NCI-H748 treated with DMSO at 0.1 percent for 48 hours (cell line): ENCODE data around the gene FKBP15.
"Not testable (repeated sequence)": the region's sequence is repeated elsewhere in the genome, so short reads cannot be mapped to it uniquely, and the experiment has no call there.

Experiments used
- DNase-seq: peaks from one replicate; lab custom pipeline; 2025; lab: John Stamatoyannopoulos, UW

FKBP15 gene

DNA sequence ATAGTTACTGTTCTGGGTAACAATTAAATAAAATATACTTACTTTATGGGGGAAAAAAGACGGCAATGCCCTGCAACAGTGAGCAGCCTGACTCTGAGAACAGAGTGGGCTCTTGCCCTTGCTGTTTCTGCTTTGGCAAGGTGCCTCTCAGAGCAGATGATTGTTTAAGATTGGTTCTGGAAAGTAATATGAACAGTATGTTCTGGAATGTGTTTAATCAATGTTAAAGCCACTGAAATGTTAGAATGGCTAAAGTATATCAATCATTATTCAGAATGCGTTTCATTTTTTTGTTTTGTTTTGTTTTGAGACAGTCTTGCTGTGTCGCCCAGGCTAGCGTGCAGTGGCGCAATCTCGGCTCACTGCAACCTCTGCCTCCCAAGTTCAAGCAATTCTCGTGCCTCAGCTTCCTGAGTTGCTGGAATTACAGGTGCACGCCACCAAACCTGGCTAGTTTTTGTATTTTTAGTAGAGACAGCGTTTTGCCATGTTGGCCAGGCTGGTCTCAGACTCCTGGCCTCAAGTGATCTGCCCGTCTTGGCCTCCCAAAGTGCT is 14.7 kb upstream of the FKBP15 start:
- DNase-seq = not testable (repeated sequence)

DNA sequence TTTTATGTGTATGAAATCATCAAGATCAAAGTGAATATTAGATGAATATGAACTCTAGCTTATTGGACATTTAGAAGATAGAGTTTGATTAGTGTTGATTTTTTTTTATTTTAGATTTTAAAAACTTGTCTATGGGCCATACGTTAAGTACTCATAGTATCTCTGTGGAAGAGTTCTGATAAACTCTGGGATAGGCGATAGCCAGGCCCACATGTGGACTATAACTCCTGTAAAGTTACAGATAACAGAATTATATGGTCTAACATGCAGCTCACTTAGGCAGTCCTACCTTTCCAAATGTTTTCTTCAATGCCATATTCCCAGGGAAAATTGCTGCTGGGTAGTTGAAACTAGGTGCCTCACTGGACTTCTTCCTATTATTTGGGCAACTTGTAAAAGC is 10.6 kb upstream of the FKBP15 start:
- DNase-seq = no peak

DNA sequence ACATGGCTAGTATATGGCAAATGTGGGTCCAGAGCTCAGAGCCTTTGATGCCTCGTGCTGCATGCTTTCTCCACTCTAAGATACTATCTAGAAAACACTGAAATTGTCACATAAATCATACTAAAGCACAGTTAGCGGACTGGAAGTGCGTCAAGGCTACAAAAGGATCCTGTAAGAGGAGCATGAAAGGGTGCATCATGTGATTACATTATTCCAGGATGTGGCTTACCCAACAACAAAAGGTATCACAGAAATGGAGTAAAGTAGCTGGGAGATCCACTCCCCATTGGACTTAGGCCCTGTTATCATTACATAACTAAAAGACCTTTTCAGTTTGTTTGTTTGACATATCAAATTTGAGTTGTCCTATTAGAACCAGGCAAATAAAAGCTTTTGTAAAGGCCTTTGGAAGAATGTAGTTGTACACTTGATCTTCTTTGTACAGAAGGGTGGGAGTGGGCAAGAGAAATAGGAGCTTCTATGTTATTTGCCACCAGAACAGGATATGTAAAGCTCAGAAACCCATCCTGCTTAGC is 7.1 kb upstream of the FKBP15 start:
- no peak for DNase-seq

DNA sequence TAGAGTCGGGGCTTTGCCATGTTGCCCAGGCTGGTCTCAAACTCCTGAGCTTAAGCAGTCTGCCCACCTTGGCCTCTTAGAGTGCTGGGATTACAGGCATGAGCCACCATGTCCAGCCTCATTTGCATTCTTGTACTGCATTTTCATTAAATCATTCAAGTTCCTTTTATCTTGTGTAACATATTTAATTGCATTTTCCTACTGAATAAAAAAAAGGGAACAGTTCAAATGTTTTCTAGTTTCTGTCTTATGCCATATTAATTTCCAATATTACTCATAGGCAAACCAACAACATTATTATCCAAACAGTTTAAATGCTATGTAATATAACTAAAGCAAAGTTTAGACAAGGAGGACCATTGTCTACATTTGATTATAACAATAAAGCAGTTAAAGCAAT is 6.4 kb upstream of the FKBP15 start:
- no peak for DNase-seq

DNA sequence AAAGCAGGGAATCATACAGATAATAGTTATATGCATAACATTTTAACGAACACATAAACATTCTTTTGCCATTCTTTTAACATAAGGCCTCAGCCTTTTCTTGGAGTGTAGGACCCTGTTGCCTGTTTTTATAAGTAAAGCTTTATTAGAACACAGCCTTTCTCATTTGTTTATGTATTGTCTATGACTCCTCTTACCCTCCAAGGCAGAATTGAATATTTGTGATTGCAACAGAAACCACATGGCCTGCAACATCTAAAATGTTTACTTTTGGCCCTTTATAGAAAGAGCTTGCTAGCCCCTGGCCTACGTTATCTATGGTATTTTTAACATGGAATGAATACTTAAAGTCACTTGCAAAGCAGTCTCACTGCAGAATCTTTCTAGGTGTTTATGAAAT is 2.9 kb upstream of the FKBP15 start:
- DNase-seq = no peak

DNA sequence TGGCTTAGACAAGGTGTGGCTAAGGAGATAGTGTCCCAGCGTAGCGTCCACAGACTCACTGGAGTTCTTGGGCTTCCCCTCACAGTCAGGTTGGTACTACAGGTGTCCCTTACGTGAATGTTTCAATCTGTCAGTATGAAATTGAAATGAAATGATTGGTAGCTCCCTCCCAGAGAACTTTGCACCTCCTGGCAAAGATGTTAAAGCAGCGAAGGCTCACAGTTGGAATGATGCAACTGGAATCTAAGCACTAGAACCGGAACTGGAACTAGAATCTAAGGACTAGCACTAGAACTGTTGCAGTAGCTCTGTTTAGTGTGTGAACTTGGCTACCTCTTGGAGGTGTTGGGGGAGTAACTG is 1.4 kb upstream of the FKBP15 start:
- no peak for DNase-seq

DNA sequence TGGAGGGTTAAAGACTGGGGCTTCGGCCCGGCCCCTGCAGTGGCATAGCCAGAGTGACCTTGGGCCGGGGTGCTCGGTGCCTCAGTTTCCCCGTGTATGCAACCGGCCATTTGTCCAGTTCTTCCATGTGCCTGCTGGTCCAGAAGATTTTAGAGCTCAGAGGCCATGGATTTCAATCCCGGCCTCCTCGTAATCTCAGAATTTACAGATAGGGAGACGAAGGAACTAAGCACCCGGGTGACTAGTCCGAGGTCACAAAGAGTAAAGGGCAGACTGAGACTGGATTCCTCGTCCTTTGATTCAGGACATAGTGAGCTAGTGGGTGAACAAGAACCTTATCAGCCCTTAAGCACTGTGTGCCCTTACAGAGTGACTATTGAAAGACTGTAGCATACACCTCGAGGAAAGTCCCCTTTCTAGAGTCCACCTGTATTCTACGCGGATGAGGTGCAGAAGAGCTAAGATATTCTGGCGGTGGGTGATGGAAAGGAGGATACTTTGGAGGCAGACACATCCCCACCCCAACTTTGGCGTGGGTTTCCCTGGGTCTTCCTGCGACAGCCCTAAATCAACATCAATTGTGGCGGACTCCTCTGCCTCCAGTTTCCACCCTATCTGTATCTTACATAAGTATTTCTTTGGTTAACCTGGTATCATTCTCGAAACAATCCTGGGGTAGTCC is 864 bp upstream of the FKBP15 start:
- peak; percentile 33 for DNase-seq

DNA sequence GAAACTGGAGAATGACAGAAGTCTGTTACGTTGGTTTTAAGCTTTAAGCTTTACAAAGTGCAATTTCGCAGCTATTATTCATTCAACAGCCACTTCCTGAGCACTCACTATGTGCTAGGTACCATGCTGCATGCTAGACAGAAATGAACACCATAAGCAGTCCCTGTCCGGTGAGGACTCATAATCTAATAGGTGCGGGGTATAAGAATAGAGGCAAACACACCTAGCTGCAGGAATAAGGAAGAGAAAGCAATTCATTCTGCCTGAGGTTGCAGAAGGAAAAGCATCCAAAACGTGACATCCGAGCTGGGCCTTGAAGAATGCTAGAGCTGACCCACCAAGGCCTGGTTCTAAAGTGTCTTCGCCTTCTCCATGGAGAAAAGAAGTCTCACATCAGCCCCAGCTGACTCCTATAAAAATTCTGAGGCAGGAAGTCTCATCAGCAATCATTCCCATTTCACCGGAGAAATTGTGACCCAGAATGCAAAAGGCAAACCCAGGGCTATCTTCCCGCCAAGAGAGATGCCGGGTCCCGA is 542 bp downstream of the FKBP15 start:
- no peak for DNase-seq

DNA sequence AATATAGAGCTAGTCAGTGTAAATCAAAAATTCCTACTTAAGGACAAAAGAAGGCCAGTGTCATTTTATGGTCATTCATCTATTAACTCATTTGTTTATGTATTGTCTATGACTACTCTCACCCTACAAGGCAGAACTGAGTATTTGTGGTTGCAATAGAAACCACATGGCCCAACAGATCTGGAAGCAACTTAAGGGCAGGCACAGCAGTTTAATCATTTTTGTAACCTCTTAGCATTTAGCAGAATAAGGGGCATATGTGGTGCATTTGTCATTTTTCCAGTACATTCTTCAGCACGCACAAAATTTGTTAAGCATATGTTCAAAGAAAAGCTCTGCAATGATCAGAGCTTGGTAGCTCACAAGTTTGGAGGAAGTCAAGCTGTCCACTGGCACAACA is 1.1 kb downstream of the FKBP15 start:
- DNase-seq = no peak

DNA sequence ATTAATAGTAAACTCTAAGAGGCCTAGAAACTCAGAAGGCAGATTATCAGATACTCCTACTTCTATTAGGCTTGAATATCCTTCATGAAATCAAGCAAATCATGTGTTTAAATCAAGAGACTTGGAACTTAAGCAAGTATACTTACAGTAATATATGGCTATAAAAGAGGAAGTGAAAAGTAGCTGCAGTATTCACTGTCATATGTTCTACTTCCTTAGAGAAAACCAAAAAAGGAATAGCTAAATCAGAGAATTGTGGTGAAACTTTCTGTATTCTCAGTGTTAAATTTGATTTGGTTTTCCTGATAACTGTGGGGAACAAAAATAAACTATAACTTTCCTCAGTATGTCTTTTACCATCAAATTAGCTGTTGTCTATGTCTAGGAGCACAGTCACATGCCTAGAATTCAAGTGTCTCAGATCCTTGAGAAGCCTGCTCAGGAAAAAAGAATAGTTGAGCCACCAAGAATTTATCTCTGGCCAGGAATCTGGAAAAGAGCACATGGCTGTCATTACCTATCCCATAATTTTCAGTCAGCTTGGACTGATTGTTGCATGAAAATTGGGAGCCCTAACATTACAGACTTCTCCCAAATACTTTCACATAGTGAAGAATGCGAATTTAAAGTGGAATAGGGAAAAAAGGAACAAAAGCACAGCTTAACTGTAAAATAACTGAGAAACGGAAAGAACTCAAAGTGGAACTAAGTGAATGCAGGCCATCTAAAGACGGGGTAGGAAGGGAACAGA is 1.7 kb downstream of the FKBP15 start:
- no peak for DNase-seq

DNA sequence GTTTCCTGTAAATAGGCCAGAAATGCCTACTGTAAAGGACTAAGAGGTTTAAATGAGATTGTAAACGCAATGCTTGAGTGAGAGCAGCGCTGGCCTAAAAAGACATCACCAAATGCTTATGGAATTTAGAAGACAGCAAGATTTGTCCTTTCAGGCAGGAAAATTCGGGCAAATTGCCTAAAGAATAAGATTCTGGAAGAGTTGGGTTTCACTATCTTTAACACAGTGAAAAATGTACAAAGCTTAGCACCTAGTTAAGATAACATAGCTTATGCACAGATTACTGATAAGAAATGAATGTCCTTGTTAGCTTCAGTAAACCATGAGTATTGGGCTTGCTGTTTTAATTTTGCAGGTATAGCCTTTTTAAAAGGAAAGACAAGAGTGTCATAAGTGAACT is 4.7 kb downstream of the FKBP15 start:
- no peak for DNase-seq

DNA sequence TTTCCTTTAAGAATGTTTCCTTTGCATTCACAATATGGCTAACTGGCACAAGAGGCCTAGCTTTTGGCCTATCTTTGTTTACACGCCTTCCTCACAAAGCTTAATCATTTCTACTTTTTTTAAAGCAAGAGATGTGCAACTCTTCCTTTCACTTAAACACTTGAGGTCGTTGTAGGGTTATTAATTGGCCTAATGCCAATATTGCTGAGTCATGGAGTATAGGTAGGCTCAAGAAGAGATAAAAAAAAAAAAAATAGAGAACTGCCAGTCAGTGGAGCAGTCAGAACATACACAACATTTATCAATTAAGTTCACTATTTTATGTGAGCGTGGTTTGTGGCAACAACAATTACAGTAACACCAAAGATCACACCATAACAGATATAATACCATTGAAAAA is 5.9 kb downstream of the FKBP15 start:
- DNase-seq = no peak

DNA sequence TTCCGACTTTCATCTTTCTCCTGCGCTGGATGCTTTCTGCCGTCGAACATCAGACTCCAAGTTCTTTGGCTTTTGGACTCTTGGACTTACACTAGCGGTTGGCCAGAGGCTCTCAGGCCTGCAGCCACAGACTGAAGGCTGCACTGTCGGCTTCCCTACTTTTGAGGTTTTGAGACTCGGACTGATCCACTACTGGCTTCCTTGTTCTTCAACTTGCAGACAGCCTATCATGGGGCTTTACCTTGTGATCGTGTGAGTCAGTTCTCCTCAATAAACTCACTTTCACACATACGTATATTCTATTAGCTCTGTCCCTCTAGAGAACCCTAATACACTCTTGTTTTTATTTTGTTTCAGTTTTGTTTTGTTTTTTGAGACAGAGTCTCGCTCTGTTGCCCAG is 10.3 kb downstream of the FKBP15 start:
- no peak for DNase-seq

DNA sequence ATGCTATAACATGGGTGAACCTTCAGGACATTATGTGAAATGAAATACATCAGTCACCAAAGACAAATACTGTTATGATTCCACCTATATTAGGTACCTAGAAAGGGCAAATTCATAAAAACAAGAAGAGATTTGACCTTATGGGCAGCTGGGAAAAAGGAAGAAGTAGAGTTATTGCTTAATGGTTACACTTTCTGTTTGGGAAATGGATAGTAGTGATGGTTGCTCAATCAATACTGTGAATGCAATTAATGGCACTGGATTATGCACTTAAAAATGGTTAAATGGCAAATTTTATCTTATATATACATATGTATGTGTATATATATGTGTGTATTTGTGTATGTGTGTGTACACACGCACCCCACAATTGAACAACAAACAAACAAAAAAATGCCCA is 15.2 kb downstream of the FKBP15 start:
- no peak for DNase-seq

DNA sequence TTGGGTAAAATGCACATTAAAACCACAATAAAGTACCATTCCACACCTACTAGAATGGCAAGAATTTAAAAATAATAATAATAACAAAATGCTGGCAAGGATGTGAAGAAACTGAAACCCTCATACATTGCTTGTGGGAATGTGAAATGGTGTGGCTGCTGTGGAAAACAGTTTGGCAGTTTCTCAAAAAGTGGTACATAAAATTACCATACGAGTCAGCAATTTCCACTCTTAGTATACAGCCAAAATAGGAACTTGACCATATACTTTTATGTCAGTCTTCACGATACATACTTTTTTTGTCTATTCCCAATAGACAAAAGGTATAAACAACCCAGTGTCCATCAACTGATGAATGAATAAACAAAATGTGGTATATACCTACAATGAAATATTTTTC is 15.6 kb downstream of the FKBP15 start:
- DNase-seq = no peak

DNA sequence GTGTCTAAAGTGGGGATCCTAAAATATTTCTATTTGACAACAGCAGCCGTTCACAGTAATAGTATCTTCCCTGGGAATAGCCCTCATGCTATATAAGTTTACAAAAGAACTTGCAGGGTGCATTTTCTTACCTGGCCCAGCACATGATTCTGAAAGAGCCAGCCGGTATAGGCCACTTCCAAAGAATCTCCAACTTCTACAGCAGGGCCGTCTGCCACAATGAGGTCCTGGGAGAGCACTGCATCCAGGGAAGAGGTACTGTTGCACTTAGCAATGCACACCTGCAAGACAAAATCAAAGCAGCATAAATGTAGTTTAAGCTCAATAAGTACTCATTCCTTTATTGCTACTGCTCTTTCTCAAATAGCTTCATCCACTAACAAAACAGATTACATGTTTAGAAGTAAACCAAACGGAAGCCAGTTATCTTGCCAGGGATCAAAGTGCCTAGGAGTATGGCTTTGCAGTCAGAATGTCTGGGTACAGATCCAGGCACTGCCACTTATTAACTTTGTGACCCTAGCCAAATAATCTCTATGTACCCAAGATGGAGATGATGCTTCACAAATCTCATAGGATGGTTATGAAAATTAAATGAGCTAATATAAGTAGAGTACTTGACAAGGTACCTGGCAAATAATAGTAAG is 21.3 kb downstream of the FKBP15 start:
- DNase-seq = no peak

DNA sequence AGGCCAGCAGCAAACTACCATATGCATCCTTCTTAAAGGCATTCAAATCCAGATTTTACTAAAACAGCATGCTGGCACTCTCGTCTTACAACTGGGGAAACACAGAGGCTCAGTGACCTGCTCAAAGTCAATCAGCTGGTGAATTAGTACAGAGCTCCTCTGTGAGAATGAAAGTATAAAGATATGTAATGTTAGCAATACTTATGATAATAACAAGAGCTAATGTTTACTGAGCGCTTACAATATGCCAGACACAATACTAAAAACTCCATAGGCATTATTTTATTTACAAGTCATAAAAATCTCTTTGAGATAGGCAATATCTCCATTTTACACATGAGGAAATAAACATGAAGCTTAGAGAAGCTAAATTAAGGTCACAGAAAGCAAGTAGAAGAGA is 28.6 kb downstream of the FKBP15 start:
- DNase-seq = no peak

DNA sequence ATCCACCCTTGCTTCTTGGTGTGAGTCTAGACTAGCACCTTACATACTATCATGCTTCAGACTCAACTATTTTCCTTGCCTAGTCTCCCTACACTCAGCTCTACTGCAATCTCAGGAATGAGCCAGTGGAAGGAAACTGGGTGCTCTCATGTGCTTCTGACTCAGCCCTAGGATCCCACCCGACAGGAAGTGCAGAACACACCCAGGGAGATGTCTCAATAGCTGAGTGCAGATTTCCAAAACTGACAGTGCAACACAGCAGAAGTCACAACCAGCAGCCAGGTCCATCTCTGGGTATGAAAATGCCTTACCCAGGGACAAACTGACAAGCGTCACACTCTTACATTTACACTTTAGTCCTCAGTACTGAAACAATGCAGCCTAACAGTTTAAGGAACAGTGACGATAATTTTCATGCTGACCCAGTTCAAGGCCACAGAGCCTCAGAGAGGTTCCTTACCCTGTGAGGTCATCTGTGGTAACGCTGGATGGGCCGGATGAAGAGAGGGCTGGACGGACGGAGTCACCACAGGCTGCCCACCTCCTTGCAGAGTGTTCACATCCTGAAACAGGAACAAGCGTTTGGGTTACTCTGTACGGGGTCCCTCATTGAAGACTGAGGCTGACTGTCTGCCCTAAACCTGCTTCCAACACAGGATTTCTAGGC is 33.0 kb downstream of the FKBP15 start:
- no peak for DNase-seq

DNA sequence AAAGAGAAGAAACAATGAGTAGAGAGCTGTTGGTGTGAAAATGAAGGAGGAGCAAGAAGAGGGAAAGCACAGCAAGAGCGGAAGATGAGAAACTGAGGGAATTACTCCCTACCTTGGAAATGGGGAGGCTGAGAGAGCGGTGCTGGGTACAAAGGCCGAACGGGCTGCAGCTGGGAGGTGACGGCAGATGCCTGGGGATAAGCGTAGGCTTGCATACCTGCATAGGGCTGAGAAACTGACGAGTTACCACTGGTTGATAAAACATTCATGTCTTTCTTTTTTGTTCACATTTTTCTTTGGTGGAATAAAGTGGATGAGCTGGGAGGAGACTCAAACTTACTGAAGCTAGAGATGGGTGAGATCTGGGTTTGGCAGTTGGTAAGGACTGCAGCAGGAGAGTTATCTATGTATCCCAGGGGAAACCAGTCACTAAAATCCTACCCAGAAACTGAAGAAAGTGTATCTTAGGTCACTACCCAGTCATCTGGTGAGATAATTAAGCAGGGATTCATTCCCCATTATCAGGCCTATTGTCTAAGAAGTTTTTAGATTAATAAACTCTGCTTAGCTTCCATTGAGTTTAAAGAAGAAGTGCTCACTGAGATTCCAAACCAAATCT is 34.8 kb downstream of the FKBP15 start:
- no peak for DNase-seq

DNA sequence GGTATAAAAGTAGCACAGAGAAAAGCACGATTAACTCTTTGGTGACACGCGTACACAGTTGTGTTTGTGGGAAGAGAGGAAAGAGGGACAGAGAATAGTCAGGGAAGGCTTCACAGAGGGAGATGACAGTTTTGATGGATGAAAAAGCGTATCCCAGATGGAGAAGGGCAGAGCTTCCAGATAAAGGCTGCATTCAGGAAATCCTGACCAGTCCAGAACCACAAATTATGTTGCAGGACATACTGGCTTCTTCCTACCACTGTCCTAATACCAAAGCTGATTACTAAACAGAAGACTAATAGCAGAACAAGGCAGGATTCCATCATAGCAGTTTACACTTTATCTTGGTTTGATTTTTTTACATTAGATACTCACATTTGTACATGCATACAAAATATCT is 35.8 kb downstream of the FKBP15 start:
- no peak for DNase-seq

DNA sequence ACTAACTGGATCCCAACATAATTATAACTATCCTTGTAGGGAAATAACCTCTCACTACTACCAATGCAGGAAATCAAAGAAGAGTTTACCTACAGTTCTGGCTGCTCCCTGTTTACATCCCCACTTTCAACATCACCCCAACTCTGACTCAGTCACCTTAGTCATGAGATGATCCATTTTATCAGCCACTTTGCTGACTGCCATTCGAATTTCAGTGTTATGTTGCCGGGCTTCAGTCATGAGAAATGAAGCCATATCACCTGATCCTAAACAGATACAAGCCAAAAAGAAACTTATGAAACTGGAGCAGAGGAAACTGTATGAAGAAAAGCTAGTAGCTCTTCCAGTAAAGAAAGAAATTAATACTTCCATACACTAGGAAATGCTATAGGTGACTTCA is 36.5 kb downstream of the FKBP15 start:
- DNase-seq = no peak
